Kasumi-1 (cell line): ENCODE data around the gene PTBP1.

Source experiments
- DNase-seq, 2 experiments: peaks; one replicate each; lab custom pipeline; 2025; lab: John Stamatoyannopoulos, UW

PTBP1 gene

DNA sequence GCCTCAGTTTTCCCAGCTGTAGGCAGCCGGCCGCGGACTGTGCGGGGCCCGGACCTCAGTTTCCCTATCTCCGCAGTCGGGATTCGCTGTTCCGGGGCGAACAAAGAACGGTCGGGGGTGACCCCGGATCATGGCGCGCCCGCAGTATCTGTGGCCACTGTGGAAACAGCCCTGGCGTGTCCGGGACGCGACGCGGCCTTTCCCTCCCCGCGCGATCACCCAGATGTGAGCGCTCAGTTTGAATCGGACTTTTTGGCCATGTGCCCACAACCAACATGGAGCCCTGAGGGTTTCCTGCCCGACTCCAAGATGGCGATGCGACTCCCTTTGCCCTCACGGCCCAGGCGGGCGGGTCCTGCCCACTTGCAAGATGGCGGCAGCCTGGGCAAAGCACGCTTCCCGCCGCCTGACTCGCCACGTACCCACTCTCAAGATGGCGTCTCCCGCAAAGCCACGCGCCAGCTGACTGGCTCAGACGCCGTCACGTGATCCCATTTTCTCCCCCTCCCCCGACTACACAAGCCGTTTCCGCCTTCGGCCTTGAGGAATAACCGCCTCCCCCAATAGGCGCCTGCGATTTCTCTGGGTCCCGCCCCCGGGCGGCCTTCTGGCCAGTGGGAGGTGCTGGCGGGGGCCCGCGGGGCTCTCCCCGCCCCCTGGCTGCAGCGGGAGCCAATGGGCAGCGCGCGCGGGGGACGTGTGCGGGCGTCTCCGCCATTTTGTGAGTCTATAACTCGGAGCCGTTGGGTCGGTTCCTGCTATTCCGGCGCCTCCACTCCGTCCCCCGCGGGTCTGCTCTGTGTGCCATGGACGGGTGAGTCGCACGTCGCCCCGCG, at the start of gene PTBP1:
Gene PTBP1, plus strand, starts transcription at position 761 of the 836 bp plus-strand sequence. Its CDS starts 46 bp downstream, at position 807.
- DNase-seq: peak; percentile 99

DNA sequence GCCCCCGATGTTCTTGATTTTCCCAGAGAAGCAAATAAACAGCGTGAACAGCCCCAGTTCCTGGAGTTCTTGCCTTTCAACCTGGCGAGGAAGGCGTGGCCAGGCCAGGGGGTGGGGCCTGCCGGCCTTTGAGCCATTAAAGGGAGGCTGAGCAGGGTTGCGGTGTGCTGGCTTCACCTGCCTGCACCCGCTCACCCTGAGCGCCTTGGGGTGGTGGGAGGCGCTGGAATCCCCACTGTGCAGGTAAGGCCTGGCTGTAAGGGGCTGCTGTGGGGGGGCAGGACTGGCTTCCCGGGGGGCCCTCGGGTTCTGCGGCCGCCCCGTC, 49.0 kb upstream of the PTBP1 start:
- no peak for DNase-seq

GRCh38 chr19:749811-750210, 47.4 kb upstream of the PTBP1 start:
- DNase-seq: no peak

GRCh38 chr19:750640-751423, 46.4 kb upstream of the PTBP1 start, which contains the start of gene MISP:
Gene MISP, plus strand, starts transcription at chr19:751112. Its CDS starts 5,835 bp downstream, at chr19:756947.
- no peak for DNase-seq

- DNase-seq: no peak
These were observed 45.5 kb upstream of the PTBP1 start for GRCh38 chr19:751501-752341.

DNA sequence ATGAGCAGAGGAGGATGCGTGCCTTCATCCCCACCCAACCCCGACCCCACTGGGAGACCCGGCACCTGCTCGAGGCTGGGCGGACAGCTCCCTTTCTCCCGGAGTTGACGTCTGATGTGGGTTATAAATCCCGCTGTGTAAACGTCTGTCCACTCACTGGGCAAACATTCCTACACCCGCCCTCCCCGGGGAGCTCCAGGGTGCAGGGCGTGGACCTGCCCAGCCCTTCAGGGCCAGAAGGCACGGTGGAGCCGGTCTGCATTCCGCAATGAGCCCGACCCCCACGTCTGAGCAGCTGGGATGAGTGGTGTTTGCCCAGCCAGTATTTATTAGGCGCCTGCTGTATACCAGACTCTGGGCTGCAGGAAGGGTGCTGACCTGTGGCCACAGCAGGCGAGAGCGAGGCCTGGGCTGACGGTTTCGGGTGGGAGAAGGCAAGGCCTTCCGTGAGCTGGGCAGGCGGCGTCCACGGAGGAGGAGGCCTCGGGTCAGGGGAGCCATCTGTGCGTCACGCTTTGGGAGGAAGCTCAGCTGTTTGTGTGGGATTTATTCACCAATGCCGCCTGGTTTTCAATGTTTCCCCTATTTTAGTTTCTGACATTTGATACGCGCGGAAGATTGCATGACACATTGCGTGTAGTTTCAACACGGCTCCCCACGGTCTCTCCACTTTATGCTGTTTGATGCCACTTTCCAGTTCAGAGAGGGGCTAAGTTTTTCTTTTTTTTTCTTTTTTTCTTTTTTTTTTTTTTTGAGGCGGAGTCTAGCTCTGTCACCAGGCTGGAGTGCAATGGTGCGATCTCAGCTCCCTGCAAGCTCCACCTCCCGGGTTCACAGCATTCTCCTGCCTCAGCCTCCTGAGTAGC, 44.4 kb upstream of the PTBP1 start:
- DNase-seq: no peak

DNA sequence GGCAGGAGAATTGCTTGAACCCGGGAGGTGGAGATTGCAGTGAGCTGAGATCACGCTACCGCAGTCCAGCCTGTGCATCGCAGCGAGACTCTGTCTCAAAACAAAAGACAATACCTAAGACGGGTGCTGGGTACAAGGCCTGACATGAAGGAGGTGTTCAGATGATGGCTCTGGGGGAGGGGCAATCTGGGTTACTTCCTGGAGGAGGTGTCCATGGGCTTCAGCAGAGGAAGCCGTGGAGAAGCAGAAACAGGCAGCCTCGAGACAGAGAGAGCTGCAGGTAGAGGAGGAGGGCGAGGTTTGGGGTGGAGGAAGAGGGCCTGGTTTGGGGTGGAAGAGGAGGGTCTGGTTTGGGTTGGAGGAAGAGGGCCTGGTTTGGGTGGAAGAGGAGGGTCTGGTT, 42.7 kb upstream of the PTBP1 start:
- DNase-seq: no peak

GRCh38 chr19:755063-755462, 42.2 kb upstream of the PTBP1 start:
- DNase-seq: no peak

GRCh38 chr19:756236-756635, 41.0 kb upstream of the PTBP1 start:
- no peak for DNase-seq

DNA sequence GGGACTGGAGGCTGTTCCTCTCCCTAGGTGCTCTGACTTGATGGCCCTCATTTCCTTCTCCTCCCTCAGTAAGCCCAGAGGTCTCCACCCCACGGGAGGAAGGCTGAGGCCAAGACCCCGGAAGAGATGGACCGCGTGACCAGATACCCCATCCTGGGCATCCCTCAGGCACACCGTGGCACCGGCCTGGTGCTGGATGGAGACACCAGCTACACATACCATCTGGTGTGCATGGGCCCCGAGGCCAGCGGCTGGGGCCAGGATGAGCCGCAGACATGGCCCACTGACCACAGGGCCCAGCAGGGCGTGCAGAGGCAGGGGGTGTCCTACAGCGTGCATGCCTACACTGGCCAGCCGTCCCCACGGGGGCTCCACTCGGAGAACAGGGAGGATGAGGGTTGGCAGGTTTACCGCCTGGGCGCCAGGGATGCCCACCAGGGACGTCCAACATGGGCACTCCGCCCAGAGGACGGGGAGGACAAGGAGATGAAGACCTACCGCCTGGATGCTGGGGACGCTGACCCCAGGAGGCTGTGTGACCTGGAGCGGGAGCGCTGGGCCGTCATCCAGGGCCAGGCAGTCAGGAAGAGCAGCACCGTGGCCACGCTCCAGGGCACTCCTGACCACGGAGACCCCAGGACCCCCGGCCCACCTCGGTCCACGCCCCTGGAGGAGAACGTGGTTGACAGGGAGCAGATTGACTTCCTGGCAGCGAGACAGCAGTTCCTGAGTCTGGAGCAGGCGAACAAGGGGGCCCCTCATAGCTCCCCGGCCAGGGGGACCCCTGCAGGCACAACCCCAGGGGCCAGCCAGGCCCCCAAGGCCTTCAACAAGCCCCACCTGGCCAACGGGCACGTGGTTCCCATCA, 40.2 kb upstream of the PTBP1 start:
- no peak for DNase-seq

- no peak for DNase-seq
These were observed 39.2 kb upstream of the PTBP1 start for GRCh38 chr19:757811-758668.

GRCh38 chr19:763181-763580, 34.1 kb upstream of the PTBP1 start:
- no peak for DNase-seq

GRCh38 chr19:763869-764268, 33.4 kb upstream of the PTBP1 start:
- DNase-seq: no peak

- no peak for DNase-seq
These were observed 33.0 kb upstream of the PTBP1 start for GRCh38 chr19:764301-764700.

DNA sequence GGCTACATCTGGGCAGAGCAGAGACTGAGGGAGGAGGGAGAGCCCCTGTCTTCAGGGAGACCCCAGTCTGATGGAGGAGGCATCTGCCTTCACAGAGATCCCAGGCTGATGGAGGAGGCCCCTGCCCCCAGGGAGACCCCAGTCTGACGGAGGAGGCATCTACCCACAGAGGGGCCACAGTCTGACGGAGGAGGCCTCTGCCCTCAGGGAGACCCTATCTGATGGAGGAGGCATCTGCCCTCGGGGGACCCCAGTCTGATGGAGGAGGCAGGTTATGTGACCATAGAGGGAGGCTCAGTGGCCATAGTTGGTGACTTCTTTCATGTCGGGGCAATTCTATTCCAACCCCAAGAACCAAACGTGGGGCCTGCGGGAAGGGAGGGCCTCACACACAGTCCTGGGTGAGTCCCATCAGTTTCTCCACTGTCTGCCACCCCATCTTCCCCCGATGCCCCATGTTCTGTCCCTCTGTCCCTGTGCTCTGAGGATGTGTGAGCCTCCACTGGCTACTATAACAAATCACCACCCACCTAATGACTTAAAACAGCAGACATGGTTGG, 32.0 kb upstream of the PTBP1 start:
- DNase-seq: no peak

DNA sequence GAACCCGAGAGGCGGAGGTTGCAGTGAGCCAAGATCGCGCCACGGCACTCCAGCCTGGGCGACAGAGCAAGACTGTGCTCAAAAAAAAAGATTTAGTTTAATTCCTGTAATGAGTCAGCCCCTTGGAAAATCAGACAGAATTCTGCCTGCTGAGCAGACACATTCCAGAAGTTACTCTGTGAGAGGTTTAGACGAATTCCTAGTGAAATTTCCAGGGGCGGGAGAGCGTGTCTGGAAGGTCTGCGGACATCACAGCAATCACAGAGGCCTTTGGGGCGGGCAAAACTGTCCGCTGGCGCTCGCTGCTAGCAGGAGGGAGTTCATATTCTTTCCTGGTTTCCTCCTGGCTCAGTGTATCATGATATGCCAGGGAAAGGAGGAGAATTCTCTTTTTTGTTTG, 28.8 kb upstream of the PTBP1 start:
- DNase-seq: no peak

GRCh38 chr19:769616-770015, 27.6 kb upstream of the PTBP1 start:
- DNase-seq: no peak

DNA sequence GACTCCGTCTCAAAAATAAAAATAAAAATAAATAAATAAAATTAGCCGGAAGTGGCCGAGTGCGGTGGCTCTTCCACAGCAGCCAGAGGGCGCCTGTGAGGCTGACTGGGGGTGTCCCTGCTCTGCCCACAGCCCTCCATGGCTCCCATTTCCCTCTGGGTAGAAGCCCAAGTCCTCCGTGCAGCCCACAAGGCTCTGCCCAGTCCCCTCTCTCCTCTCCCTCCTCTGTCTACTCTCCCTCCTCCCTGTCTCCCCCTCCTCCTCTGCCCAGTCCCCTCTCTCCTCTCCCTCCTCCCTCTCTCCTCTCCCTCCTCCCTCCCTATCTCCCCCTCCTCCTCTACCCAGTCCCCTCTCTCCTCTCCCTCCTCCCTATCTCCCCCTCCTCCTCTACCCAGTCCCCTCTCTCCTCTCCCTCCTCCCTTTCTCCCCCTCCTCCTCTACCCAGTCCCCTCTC, 25.9 kb upstream of the PTBP1 start:
- peak; percentile 47 to 50 for DNase-seq

DNA sequence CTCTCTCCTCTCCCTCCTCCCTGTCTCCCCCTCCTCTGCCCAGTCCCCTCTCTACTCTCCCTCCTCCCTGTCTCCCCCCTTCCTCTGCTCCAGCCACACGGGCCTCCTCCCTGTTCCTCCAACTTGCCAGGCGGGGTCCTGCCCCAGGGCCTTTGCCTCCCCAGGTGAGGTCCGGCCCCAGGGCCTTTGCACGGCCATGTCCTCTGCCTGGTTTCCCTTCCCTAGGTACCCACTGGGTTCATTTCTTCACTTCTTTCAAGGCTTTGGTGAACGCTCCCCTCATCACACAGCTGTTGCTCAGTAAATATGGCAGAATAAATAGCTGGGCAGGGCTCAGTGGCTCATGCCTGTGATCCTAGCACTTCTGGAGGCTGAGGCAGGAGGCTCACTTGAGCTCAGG, 25.2 kb upstream of the PTBP1 start:
- no peak for DNase-seq
